GM19467 (cell line): ENCODE measurements around the gene SND1.

Source experiments
- ATAC-seq: cut with Tn5 transposase; IDR thresholded peaks from one replicate; pipeline ENCODE4 v1.9.1; 2021; ENCODE audit warnings: mild to moderate bottlenecking, moderate library complexity; ENCODE audit not compliant: unreplicated experiment

The SND1 gene

DNA sequence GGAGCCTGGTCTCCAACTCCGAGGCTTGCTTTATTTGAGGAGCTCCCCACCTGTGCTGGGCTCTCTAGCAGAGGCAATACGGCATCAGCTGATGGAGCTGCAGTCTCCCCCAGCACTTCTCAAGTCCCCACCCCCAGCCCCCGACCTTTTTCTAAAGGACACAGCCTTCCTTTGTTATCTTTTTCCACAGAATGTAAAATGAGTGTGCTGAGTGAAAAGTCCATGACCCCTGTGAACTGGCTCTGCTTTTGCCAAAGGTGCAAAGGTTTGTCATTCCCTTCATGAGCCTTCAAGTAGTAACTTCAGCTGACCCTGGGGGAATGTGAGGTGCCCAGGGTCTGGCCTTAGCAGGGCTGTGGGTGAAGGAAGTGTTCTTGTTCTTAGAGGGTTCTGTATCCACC lies 353.8 kb downstream of the SND1 start:
- no peak for ATAC-seq

DNA sequence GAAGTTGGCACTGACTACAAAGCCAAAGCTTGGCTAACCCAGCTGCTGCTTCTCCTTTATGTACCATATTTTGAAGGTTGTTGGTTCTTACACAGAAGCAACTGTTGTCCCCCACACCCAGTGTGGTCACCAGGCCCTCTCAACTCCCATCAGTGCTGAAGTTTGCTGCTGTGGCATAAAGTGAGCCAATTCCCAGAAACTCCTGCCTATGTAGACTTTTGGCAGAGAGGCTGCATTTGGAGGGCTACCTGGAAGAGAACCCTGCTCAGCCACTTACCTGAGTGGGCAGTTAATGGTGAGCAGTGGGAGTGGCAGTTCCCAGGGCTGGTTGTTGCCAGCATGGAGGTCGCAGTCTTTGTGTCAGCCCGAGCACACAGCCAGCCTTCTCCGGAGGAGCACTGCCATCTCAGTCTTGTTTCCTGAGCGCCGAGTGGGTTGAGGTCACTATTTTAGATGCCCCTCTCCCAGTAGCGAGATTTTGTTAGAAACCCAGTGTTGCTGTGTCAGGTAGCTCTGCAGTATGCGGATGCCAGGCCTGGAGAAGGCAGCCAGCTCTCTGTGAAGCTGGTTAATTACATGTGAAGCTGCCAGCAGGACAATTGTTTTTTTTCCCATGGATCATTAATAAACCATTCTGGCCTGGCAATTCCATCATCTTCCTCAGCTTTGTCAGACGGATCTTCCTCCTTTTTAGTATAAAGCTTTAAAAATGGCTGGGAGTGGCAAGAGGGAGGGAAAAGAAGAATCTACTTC lies 354.7 kb downstream of the SND1 start:
- no peak for ATAC-seq

- ATAC-seq: no peak
These were observed 355.3 kb downstream of the SND1 start for GRCh38 chr7:128007303-128007680.

- ATAC-seq: no peak
These were observed 356.1 kb downstream of the SND1 start for GRCh38 chr7:128008141-128008540.

- no peak for ATAC-seq
These were observed 356.8 kb downstream of the SND1 start for GRCh38 chr7:128008744-128009143.

- ATAC-seq: no peak
These were observed 358.6 kb downstream of the SND1 start for GRCh38 chr7:128010391-128011127.

GRCh38 chr7:128011131-128011661 lies 359.2 kb downstream of the SND1 start:
- no peak for ATAC-seq

DNA sequence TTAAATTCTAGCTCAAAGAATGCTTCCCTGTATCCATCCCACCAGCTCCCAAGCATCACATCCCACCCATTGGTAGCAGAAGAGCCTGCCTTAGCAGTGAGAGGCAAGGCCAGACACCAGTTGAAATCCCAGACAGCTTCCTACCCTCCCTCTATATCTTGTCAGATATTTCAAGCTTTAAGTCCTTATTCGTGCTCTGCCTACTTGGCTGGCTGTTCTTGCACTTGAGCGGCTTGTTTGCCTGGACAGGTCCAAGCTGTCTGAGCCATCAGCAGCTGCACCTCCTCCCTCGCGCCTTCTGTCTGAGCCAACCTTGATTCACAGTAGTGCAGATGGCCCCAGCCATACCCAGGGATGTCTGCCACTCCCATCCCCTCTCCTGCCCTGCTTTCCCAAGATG lies 362.8 kb downstream of the SND1 start:
- no peak for ATAC-seq

- ATAC-seq: no peak
These were observed 365.5 kb downstream of the SND1 start for GRCh38 chr7:128017460-128017859.

DNA sequence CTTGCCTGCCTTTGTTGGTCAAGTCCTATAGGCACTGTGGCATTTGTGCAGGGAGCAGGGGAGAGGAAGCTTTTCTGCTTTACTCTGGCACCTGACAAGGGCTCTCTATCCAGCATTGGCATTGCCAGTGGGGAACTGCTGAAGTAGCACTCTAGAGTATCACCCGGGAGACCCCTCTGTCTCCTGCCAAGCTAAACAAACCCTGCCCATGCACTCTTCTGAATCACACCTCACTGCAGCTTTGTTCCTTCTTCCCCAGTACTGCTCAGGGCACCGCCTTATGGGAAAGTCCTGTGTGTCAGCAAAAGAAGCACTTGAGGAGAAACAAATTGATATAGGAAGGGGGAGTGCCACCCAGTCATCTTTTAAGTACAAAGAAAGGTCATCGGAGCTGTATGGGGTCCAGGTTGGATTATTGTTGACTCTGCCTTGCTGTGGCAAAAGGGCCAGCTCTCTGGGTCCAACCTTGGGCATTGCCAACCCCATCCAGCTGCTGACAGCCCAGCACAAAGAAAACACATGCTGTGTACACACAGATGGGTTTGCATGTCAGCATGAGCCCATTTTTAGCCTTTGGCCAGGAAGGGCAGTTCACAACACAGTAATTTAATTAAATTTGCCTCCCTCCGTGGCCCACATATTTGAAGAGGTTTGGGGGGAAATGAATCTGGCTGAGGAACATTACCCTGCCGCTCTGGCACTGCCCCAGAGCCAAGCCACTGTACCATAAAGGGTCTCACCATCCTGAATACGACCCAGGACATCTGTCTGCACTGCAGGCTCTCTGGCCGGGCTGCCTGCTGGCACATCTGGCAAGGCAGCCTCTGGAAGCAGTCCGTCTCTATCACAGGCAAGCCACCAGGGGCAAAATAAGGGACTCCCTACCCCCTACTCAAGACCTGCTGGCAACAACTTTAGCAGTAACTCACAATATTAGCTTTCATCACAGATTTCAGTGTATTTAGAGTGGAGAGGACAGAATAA lies 366.2 kb downstream of the SND1 start:
- no peak for ATAC-seq

- ATAC-seq: no peak
These were observed 367.3 kb downstream of the SND1 start for GRCh38 chr7:128019288-128019687.

DNA sequence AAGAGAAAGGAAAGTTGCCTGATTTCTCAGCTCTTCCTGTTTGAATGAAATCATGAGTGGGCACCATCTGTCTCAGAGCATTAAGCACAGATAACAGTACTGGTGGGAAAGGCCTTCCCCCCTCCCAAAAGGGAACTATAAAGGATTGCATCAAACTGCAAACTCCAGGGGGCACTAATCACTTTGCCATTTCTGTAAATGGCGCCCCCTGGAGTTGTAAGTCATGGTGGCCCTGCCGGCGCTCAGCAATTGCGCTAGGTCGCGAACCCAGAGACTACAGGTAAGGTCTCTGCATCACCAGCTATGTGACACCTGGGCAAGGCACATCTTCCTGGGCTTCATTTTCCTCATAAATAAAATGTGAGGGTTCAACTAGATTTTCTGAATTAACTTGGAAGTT lies 368.2 kb downstream of the SND1 start:
- ATAC-seq: no peak

GRCh38 chr7:128021366-128021765 lies 369.4 kb downstream of the SND1 start:
- no peak for ATAC-seq

GRCh38 chr7:128022631-128023532 lies 370.9 kb downstream of the SND1 start:
- no peak for ATAC-seq

GRCh38 chr7:128024151-128024550 lies 372.2 kb downstream of the SND1 start:
- no peak for ATAC-seq

- no peak for ATAC-seq
These were observed 373.4 kb downstream of the SND1 start for GRCh38 chr7:128025380-128025779.

- no peak for ATAC-seq
These were observed 373.8 kb downstream of the SND1 start for GRCh38 chr7:128025819-128026218.

DNA sequence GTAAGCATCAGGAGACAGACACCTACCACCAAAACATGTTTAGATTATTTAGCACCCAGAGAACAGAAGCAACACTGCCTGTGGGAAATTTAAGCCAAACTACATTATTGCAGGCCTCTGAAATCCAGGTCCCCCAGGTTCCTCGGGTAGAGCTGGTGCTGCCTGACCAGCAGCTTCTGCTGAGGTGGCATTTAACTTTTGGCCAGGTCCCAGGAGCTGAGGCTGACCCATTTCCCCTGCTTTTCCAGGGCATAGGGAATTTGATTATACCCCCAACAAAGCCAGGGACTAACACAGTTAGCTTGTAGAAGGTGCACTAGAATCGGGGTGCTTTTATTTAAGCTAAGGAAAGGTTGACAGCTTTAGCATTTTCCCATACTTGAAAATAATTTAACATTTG lies 374.6 kb downstream of the SND1 start:
- no peak for ATAC-seq

DNA sequence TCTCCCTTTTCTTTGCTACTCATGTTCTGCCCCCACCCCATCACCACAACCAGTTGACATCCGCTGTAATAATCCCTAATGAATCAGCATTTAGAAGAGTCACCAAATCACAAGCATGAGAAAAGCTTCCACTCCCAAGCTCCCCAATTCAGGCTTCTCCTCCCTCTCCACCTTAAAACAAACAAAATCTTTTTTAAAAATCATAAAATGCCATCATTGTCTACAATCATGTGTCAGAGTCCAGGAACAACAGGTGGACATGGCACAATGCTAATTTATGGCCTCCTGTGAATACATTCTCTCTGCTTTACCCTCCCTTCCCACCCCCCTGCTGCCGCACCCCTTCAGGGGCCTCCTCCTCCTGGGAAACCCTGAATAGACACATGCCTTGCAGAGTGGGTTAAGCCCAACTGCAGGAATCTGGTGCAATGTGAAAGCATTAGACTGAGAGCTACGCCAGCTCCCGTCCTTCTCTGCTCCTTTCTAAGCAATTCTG lies 375.5 kb downstream of the SND1 start:
- ATAC-seq: no peak
